HG03571 (cell line): Measurements from ENCODE around the gene RDH13.
"Not testable (repeated sequence)": the region's sequence is repeated elsewhere in the genome, so short reads cannot be mapped to it uniquely, and the experiment has no call there.

Experiments
- ATAC-seq: cut with Tn5 transposase; IDR thresholded peaks from one replicate; pipeline ENCODE4 v1.9.1; 2021; ENCODE audit not compliant: unreplicated experiment

Gene RDH13

DNA sequence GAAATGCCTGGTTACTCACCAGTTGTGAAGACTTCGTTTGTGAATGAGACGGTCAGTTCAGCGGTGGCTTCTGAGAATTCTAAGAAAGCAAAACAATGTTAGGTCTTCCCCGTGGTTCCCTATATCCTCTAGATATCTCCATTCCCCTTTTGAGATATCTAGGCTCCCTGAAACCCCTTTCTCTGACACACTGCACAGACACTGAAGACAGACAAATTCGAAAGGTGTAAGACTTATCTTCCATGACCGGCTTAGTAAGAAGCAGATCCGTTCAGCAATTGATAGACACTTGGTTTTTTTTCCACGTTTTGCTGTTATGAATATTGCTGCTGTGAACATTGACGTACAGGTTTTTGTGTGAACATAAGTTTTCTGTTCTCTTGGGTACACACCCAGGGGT lies 44.3 kb downstream of the RDH13 start:
- no peak for ATAC-seq

DNA sequence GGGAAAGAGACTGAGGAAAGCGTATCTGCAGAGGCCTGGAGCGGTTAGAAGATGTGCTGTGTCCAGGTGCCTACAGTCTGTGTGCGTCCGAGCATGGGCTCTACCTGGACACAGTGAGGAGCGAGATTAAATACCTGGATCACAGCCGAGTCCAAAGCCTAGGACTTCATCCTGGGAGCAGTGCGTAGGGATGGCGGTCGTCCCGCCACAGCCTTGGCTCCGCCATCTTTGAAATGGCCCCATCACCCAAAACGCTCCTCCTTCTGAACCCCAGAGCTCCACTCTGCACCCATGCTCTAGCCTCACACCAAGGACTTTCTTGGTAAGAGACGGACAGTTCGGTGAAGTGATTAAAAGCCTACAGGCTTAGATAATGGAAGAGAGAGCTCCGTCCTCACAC lies 44.7 kb downstream of the RDH13 start:
- ATAC-seq, result no peak

GRCh38 chr19:55016017-55016416 lies 46.9 kb downstream of the RDH13 start:
- no peak for ATAC-seq

DNA sequence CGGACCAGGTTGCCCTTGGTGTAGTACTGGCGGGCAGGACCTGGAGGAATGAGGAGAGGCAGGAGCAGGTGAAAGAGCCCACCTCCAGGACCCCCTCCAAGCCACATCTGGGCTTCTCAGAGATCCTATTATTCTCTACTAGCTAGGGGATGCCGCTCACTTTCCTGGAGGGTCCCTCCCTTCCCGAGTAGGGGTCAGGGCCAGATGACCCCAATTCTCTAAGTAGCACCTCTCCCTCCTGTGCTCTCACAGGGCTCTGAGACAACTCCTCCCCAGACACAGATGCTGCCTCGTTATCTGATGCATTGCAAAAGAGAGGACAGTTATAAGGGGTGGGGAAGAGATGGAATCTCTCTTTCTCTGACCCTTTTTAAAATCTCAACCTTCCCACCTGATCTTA lies 47.8 kb downstream of the RDH13 start:
- ATAC-seq, result no peak

GRCh38 chr19:55014714-55015113 lies 48.2 kb downstream of the RDH13 start:
- ATAC-seq, result no peak

DNA sequence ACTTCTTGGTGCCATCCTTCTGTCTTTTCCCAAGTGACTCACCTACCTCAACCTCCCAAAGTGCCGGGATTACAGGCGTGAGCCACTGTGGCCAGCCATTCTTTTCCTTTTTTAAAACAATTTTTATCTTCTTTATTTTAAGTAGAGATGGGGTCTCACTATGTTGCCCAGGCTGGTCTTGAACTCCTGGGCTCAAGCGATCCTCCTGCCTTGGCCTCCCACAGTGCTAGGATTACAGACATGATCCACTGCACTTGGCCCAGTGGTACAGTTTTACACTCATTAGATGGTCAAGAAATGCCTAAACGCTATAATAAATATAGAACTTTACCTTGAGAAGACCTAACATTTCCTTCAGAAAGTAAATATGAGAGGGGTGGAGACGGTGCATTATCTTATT lies 49.4 kb downstream of the RDH13 start:
- ATAC-seq, result no peak

GRCh38 chr19:55012306-55012705 lies 50.6 kb downstream of the RDH13 start:
- no peak for ATAC-seq

DNA sequence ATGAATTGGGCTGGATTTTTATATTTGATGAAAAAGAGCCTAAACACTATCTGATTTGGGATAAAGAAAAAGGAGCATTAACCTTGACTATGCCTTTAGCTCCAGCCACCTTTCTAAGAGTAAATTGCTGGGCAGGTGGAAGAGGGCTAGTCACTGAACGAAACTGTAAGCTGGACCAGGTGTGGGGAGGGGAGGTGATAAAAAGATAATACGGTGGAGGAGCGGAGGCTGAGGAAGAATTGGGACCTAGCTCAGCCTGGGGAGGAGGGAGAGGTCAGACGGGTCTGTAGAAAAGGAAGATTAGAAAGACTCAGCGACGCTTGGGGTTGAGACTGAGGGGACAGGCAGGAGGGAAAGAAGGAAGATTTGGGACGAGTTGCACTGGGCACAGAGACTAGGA lies 52.4 kb downstream of the RDH13 start:
- ATAC-seq, result not testable (repeated sequence)

DNA sequence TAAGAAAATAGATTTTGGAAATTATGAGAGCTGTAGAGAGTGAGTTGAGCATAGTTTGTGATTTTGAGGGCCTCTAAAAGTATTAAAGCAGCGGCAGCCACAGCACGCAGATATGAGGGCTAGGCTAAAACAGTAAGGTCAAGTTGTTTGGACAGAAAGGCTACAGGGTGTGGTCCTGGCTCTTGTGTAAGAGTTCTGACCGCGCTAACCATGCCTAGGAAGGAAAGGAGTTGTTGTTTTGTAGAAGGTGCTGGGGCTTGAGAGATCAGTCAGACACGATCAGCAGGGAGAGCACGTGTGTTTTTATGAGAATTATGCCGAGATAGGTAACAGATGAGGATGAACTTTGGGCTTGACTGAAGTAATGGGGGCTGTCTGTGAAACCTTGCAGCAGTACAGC lies 54.2 kb downstream of the RDH13 start:
- ATAC-seq, result not testable (repeated sequence)

DNA sequence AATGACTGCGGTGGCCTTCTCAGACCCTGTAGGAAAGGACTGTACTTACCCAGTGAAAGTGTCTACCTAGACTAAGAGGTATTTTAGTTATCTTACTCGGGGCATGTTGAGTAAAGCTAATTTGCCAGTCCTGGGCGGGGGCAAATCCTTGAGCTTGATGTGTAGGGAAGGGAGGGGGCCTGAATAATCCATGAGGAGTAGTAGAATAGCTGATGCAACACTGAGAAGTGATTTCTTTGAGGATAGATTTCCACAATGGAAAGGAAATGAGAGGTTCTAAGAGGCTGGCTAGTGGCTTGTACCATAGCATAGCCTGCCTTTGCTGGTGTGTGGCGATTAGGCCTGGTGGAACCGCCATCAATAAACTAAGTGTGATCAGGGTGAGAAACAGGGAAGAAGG lies 54.8 kb downstream of the RDH13 start:
- ATAC-seq, result not testable (repeated sequence)

DNA sequence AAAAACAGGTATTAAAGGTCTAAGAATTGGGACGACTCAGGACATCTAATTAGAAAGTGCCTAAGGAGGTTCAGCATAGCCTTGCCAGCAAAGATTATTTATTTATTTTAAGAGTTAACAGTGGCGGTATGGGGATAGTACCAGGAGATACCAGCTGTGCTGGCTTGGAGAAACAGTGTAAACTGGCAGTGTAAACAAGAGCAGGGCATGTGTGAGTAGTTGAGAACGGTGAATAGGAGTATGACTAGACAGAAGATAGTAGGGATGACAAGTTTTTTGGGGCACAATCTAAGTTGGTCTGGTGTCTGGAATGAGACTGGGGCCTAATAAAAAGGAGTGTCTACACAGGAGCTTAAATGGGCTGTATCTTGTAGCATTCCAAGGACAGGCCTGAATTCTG lies 55.4 kb downstream of the RDH13 start:
- not testable (repeated sequence) for ATAC-seq

DNA sequence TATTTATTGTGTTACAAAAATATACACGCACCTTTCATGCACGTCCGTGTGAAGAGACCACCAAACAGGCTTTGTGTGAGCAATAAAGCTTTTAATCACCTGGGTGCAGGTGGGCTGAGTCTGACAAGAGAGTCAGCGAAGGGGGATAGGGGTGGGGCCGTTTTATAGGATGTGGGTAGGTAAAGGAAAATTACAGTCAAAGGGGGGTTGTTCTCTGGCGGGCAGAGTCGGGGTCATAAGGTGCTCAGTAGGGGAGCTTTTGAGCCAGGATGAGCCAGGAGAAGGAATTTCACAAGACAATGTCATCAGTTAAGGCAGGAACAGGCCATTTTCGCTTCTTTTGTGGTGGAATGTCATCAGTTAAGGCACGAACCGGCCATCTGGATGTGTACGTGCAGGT lies 56.2 kb downstream of the RDH13 start:
- ATAC-seq, result not testable (repeated sequence)

DNA sequence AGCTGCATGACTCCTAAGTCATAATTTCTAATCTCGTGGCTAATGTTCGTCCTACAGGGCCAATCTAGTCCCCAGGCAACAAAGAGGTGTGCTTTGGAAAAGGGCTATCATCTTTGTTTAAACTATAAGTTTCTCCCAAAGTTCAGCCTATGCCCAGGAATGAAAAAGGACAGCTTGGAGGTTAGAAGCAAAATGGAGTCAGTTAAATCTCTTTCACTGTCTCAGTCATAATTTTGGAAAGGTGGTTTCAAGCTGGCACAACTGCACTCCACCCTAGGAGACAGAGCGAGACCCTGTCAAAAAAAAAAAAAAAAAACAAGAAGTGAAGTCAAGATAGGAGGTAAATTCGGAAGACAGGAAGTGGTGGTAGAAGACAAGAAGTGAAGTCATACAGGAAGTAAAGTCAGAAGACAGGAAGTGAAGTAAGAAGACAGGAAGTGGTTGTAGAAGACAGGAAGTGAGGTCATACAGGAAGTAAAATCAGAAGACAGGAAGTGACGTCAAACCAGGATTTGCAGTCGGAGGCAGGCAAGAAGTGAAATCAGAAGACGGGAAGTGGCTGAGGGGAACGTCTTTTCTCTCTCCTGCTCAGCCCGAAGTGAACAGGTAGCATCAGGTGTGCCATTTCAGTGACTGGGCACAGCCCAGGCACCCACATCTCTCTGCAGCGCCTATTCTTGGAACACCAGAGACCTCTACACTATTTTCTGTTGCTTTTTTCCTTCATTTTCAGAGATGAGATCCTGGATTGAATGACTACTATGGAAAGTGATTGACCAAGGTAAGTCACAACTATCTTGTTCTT lies 57.1 kb downstream of the RDH13 start:
- peak; percentile 49 for ATAC-seq

DNA sequence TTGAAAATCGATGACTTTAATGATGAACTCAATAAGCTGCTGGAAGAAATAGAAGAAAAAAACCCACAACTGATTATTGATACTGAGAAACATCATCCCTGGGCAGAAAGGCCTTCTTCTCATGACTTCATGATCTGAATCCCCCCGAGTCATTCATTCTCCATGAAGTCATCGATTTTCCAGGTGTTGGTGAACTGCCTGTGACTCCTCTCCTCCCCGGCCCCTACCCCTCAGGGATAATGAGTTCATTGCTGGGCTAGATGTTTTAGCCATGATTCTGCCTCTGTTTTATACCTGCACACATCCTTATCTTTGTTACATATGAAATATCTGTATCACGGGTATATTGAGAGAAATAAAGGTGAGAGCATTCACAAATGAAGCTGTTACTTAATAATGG lies 62.2 kb downstream of the RDH13 start:
- no peak for ATAC-seq

DNA sequence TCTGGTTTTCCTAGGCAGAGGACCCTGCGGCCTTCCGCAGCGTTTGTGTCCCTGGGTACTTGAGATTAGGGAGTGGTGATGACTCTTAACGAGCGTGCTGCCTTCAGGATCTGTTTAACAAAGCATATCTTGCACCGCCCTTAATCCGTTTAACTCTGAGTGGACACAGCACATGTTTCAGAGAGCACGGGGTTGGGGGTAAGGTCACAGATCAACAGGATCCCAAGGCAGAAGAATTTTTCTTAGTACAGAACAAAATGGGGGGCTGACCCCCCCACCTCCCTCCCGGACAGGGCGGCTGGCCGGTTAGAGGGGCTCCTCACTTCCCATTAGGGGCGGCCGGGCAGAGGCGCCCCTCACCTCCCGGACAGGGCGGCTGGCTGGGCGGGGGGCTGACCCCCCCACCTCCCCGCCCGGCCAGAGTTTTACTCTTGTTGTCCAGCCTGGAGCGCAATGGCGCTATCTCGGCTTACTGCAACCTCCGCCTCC lies 64.2 kb downstream of the RDH13 start:
- ATAC-seq, result not testable (repeated sequence)

DNA sequence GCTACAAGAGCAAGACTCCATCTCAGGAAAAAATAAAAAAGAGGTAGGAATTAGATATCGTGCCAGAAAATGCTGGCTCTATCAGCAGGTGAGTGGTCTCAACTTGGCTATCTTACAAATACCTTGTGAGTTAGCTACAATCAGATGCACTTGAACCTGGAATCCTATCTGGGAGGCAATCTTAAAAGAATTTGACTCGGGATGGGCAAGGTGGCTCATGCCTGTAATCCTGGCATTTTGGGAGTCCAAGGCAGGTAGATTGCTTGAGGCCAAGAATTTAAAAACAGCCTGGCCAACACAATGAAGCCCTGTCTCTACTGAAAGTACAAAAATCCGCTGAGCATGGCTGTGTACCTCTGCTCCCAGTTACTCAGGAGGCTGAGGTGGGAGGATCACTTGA lies 67.4 kb downstream of the RDH13 start:
- ATAC-seq, result no peak
